ENCODE results near the gene OVOL3.

GRCh38 chr19:36113425-36113824 is 2.5 kb downstream of the OVOL3 start:
- TF ChIP-seq CTCF (conservative IDR thresholded peaks at IDR 0.05; ENCODE audit: low read depth, low read length) = no peak
- TF ChIP-seq EZH2 (IDR thresholded peaks at IDR 0.05; ENCODE audit: borderline replicate concordance, low read depth, low read length, poor library complexity, severe bottlenecking) = no peak

Data from A673 (cell line).